Common myeloid progenitor, CD34-positive (primary cell): ENCODE data around the gene CHD5. TPM values are rescaled to one million over a fixed set of nuclear protein-coding genes. Genes with fewer than 3 reads are reported as not detected.

Source experiments
- CTCF ChIA-PET: fragments of 350-600 bp; sonication (Branson Sonifier 250); formaldehyde crosslinking; loops from one replicate; lab custom pipeline; 2021; ENCODE audit warnings: antibody characterized with exemption; lab: Charles Lee
- POLR2A ChIA-PET: fragments of 350-600 bp; sonication (Branson Sonifier 250); formaldehyde crosslinking; loops from one replicate; lab custom pipeline; 2021; ENCODE audit warnings: antibody characterized with exemption; lab: Charles Lee
- DNase-seq, 3 donors: peaks; one replicate each; pipeline versions ENCODE4 v3.0.0 to v3.0.0-alpha.2; 2013
- H3K27ac ChIP-seq, 2 experiments: 1 replicate in 1 of 2; 2 replicates in 1 of 2; pipeline ENCODE4 v1.7.0; 2013; ENCODE audit warnings: inconsistent platforms in 2 of 2, low read length in 2 of 2, mild to moderate bottlenecking in 2 of 2, low read depth in 1 of 2, moderate library complexity in 1 of 2; ENCODE audit not compliant: severe bottlenecking in 2 of 2, insufficient read depth in 1 of 2, poor library complexity in 1 of 2
- H3K27me3 ChIP-seq, 5 experiments: replicated peaks in 2 of 5; 1 replicate in 3 of 5; 2 replicates in 2 of 5; pipeline versions ENCODE4 v1.6.1 to v1.7.0; 2013; ENCODE audit warnings: low read length in 4 of 5, mild to moderate bottlenecking in 2 of 5, moderate library complexity in 2 of 5, inconsistent platforms in 1 of 5; ENCODE audit not compliant: insufficient read depth in 5 of 5, control insufficient read depth in 4 of 5
- H3K36me3 ChIP-seq, 4 experiments: 1 replicate in 2 of 4; 2 replicates in 2 of 4; pipeline versions ENCODE4 v1.6.1 to v1.7.0; 2013; ENCODE audit warnings: low read length in 3 of 4, control low read depth in 1 of 4, mild to moderate bottlenecking in 1 of 4; ENCODE audit not compliant: control insufficient read depth in 4 of 4, insufficient read depth in 4 of 4
- H3K4me1 ChIP-seq, 4 experiments: 1 replicate in 3 of 4; 2 replicates in 1 of 4; pipeline versions ENCODE4 v1.6.1 to v1.7.1; 2013; ENCODE audit warnings: low read length in 3 of 4, mild to moderate bottlenecking in 3 of 4, control low read depth in 1 of 4, inconsistent platforms in 1 of 4, moderate library complexity in 1 of 4; ENCODE audit not compliant: control insufficient read depth in 4 of 4, insufficient read depth in 4 of 4; ENCODE audit errors: control extremely low read depth in 1 of 4
- H3K4me3 ChIP-seq, 7 experiments: 1 replicate in 4 of 7; 2 replicates in 3 of 7; pipeline versions ENCODE4 v1.5.1 to v1.7.0; 2013; ENCODE audit warnings: mild to moderate bottlenecking in 7 of 7, low read length in 6 of 7, moderate library complexity in 6 of 7, inconsistent platforms in 2 of 7, low read depth in 2 of 7, control low read depth in 1 of 7; ENCODE audit not compliant: insufficient read depth in 4 of 7, control insufficient read depth in 1 of 7; ENCODE audit errors: extremely low read depth in 1 of 7
- H3K9me3 ChIP-seq, 5 experiments: 1 replicate in 4 of 5; 2 replicates in 1 of 5; pipeline versions ENCODE4 v1.6.1 to v1.7.1; 2013; ENCODE audit warnings: low read length in 4 of 5, mild to moderate bottlenecking in 2 of 5, inconsistent platforms in 1 of 5, low read depth in 1 of 5, moderate library complexity in 1 of 5; ENCODE audit not compliant: control insufficient read depth in 4 of 5, insufficient read depth in 2 of 5; ENCODE audit errors: control extremely low read depth in 1 of 5
- WGBS: methylation state at CpG from one replicate; pipeline ENCODE4 v1.1.5; 2013; ENCODE audit not compliant: insufficient coverage; 5-methylcytosine and 5-hydroxymethylcytosine counted together
- polyA plus RNA-seq: library from polyadenylated mRNA; unstranded; fragments of 120-200 nt; gene quantifications from one replicate; pipeline ENCODE4 v1.2.1, GENCODE V29; 2013

CHD5 gene
- polyA plus RNA-seq = 0.17 TPM

GRCh38 chr1:6180268-6180706 is at the start of gene CHD5:
TSS of gene CHD5 (minus strand) at chr1:6180321. CDS start at chr1:6180023, 298 bp downstream.
- ChIA-PET CTCF (interaction anchor here (1.0 to 1.6 kb wide), 3 partner anchors 10 to 71 kb away, joined by 3 to 4 read pairs (median 3); no protein-coding TSS in a partner anchor), POLR2A (interaction anchor here (0.6 kb wide), 1 partner anchor 310 kb away, joined by 5 read pairs; no protein-coding TSS in a partner anchor)
- Histone ChIP-seq H3K4me3 (peak within 1 kb of the TSS in 2 of 7 experiments; percentile 40 to 52), H3K27ac (no peak within 1 kb of the TSS), H3K27me3 (peaks cover 5 to 70% (median 21%) of the 10 kb centered on the region in 5 experiments), H3K36me3 (peaks cover 0 to 9% (median 3%) of the 10 kb centered on the region in 4 experiments), H3K9me3 (no peaks in the 10 kb centered on the region), H3K4me1 (peaks cover 0 to 27% (median 16%) of the 10 kb centered on the region in 4 experiments)
- WGBS = under 1% methylated on average over 45 of the region's 57 CpGs
- peak in 2 of 3 donors; percentile 25 to 40 for DNase-seq

- Histone ChIP-seq H3K9me3 (no peaks in the 10 kb centered on the region), H3K36me3 (peaks cover 2 to 68% (median 47%) of the 10 kb centered on the region in 4 experiments), H3K27ac (no peak overlapping the region), H3K27me3 (no peaks in the 10 kb centered on the region), H3K4me1 (no peaks in the 10 kb centered on the region), H3K4me3 (no peak overlapping the region)
- ChIA-PET CTCF (no interaction called here), POLR2A (interaction anchor here (0.7 kb wide), 1 partner anchor 49 kb away, joined by 3 read pairs; no protein-coding TSS in a partner anchor)
- whole genome bisulfite sequencing = 95% methylated on average over 7 of the region's 8 CpGs
- no peak for DNase-seq
These were observed 45.5 kb upstream of the CHD5 start for GRCh38 chr1:6225651-6226050.

- H3K27ac ChIP-seq = no peak overlapping the region
- WGBS = 97% methylated on average over 12 of the region's 15 CpGs
- H3K4me3 ChIP-seq = no peak overlapping the region
- H3K9me3 ChIP-seq = no peaks in the 10 kb centered on the region
- H3K36me3 ChIP-seq = peaks cover 2 to 67% (median 42%) of the 10 kb centered on the region in 4 experiments
- no peaks in the 10 kb centered on the region for H3K4me1 ChIP-seq
- ChIA-PET CTCF (interaction anchor here (1.0 kb wide), 1 partner anchor 13 kb away, joined by 4 read pairs; no protein-coding TSS in a partner anchor), POLR2A (interaction anchor here (0.6 kb wide), 1 partner anchor 9 kb away, joined by 3 read pairs; no protein-coding TSS in a partner anchor)
- no peaks in the 10 kb centered on the region for H3K27me3 ChIP-seq
- no peak for DNase-seq
These were observed 44.6 kb upstream of the CHD5 start for GRCh38 chr1:6224718-6225117.

- H3K4me3 ChIP-seq = no peak overlapping the region
- H3K27ac ChIP-seq = no peak overlapping the region
- H3K4me1 ChIP-seq = no peaks in the 10 kb centered on the region
- WGBS = 100% methylated on average over 4 of the region's 13 CpGs
- peaks cover 2 to 59% (median 40%) of the 10 kb centered on the region in 4 experiments for H3K36me3 ChIP-seq
- DNase-seq = no peak
- ChIA-PET POLR2A (no interaction called here), CTCF (interaction anchor here (1.0 kb wide), 1 partner anchor 15 kb away, joined by 4 read pairs; no protein-coding TSS in a partner anchor)
- no peaks in the 10 kb centered on the region for H3K9me3 ChIP-seq
- H3K27me3 ChIP-seq = no peaks in the 10 kb centered on the region
These were observed 43.5 kb upstream of the CHD5 start for GRCh38 chr1:6223617-6224016.

GRCh38 chr1:6222636-6223035 is 42.5 kb upstream of the CHD5 start:
- peaks cover 2 to 57% (median 36%) of the 10 kb centered on the region in 4 experiments for H3K36me3 ChIP-seq
- no peaks in the 10 kb centered on the region for H3K9me3 ChIP-seq
- H3K4me1 ChIP-seq = no peaks in the 10 kb centered on the region
- POLR2A ChIA-PET = no interaction called here
- H3K27me3 ChIP-seq = no peaks in the 10 kb centered on the region
- H3K27ac ChIP-seq = no peak overlapping the region
- 95% methylated on average over 6 of the region's 6 CpGs for WGBS
- no peak overlapping the region for H3K4me3 ChIP-seq
- DNase-seq = no peak
- CTCF ChIA-PET = no interaction called here

- H3K4me1 ChIP-seq = no peaks in the 10 kb centered on the region
- ChIA-PET CTCF (interaction anchor here (0.9 to 1.2 kb wide), 2 partner anchors 17 to 166 kb away, joined by 3 to 4 read pairs; no protein-coding TSS in a partner anchor), POLR2A (interaction anchor here (0.7 kb wide), 1 partner anchor 136 kb away, joined by 3 read pairs; no protein-coding TSS in a partner anchor)
- no peaks in the 10 kb centered on the region for H3K9me3 ChIP-seq
- H3K4me3 ChIP-seq = no peak overlapping the region
- WGBS = 97% methylated on average over 12 of the region's 12 CpGs
- DNase-seq = no peak
- H3K36me3 ChIP-seq = peaks cover 2 to 46% (median 28%) of the 10 kb centered on the region in 4 experiments
- no peak overlapping the region for H3K27ac ChIP-seq
- H3K27me3 ChIP-seq = no peaks in the 10 kb centered on the region
These were observed 41.2 kb upstream of the CHD5 start for GRCh38 chr1:6221210-6221784.

GRCh38 chr1:6220236-6220635 is 40.1 kb upstream of the CHD5 start:
- no peaks in the 10 kb centered on the region for H3K27me3 ChIP-seq
- no peaks in the 10 kb centered on the region for H3K9me3 ChIP-seq
- ChIA-PET POLR2A (no interaction called here), CTCF (interaction anchor here (1.2 kb wide), 1 partner anchor 15 kb away, joined by 4 read pairs; no protein-coding TSS in a partner anchor)
- no peak for DNase-seq
- H3K27ac ChIP-seq = no peak overlapping the region
- 97% methylated on average over 8 of the region's 8 CpGs for WGBS
- H3K4me1 ChIP-seq = no peaks in the 10 kb centered on the region
- H3K36me3 ChIP-seq = peaks cover 2 to 37% (median 22%) of the 10 kb centered on the region in 4 experiments
- no peak overlapping the region for H3K4me3 ChIP-seq
